Neural progenitor cell (in vitro differentiated cells): ENCODE measurements around the gene C15orf62. TPM values are rescaled to one million over a fixed set of nuclear protein-coding genes. Genes with fewer than 3 reads are reported as not detected.

Experiments
- DNase-seq: peaks from one replicate; pipeline ENCODE4 v3.0.0-alpha.2; 2016; ENCODE audit warnings: low spot score
- H2AFZ ChIP-seq: fragments of 200-600 bp; sonication (generic); replicated peaks from 2 replicates; pipeline ENCODE4 v1.6.1; 2016; ENCODE audit warnings: antibody characterized with exemption
- H3F3A ChIP-seq: fragments of 200-600 bp; sonication (generic); 2 replicates; pipeline ENCODE4 v1.6.1; 2016; ENCODE audit warnings: antibody characterized with exemption, low read depth
- H3K27ac ChIP-seq: fragments of 200-600 bp; sonication (generic); 2 replicates; pipeline ENCODE4 v1.5.1; 2016; ENCODE audit warnings: mild to moderate bottlenecking
- H3K27me3 ChIP-seq: fragments of 200-600 bp; sonication (generic); 2 replicates; pipeline ENCODE4 v1.6.1; 2016; ENCODE audit warnings: mild to moderate bottlenecking, moderate library complexity
- H3K36me3 ChIP-seq: fragments of 200-600 bp; sonication (generic); 2 replicates; pipeline ENCODE4 v1.5.1; 2016
- H3K4me1 ChIP-seq: fragments of 200-600 bp; sonication (generic); 2 replicates; pipeline ENCODE4 v1.6.1; 2016; ENCODE audit warnings: mixed run types
- H3K4me2 ChIP-seq: fragments of 200-600 bp; sonication (generic); 2 replicates; pipeline ENCODE4 v1.6.1; 2016
- H3K4me3 ChIP-seq: fragments of 200-600 bp; sonication (generic); 2 replicates; pipeline ENCODE4 v1.5.1; 2016
- H3K79me2 ChIP-seq: fragments of 200-600 bp; sonication (generic); 2 replicates; pipeline ENCODE4 v1.6.1; 2016; ENCODE audit warnings: low read depth
- H3K9ac ChIP-seq: fragments of 200-600 bp; sonication (generic); 2 replicates; pipeline ENCODE4 v1.6.1; 2016
- H3K9me3 ChIP-seq: fragments of 200-600 bp; sonication (generic); 2 replicates; pipeline ENCODE4 v1.5.1; 2016; ENCODE audit warnings: low read depth
- H4K20me1 ChIP-seq: fragments of 200-600 bp; sonication (generic); 2 replicates; pipeline ENCODE4 v1.6.1; 2016; ENCODE audit warnings: low read depth
- H3K27ac Mint-ChIP-seq: 3 replicates; pipeline ENCODE4 v1.8.0; 2021; ENCODE audit warnings: mixed read lengths
- H3K27me3 Mint-ChIP-seq: 2 replicates; pipeline ENCODE4 v1.8.0; 2022; ENCODE audit warnings: low read depth, mild to moderate bottlenecking, inconsistent platforms, moderate library complexity, mixed read lengths; ENCODE audit not compliant: insufficient read depth
- H3K36me3 Mint-ChIP-seq: 3 replicates; pipeline ENCODE4 v1.8.0; 2021; ENCODE audit warnings: mixed read lengths
- H3K4me1 Mint-ChIP-seq: 3 replicates; pipeline ENCODE4 v1.8.0; 2021; ENCODE audit warnings: mixed read lengths
- H3K4me3 Mint-ChIP-seq: 3 replicates; pipeline ENCODE4 v1.8.0; 2021; ENCODE audit warnings: mild to moderate bottlenecking, moderate library complexity, mixed read lengths
- H3K9me3 Mint-ChIP-seq: 3 replicates; pipeline ENCODE4 v1.8.0; 2020; ENCODE audit warnings: mixed read lengths
- CTCF ChIP-seq: fragments of 200-600 bp; sonication (generic); IDR thresholded peaks from 2 replicates; pipeline ENCODE4 v1.5.1; 2017; ENCODE audit warnings: antibody characterized with exemption, mild to moderate bottlenecking
- EZH2 ChIP-seq: fragments of 200-600 bp; sonication (generic); IDR thresholded peaks from 2 replicates; pipeline ENCODE4 v1.6.1; 2017; ENCODE audit warnings: antibody characterized with exemption, mild to moderate bottlenecking, moderate library complexity
- EZH2phosphoT487 ChIP-seq: fragments of 200-600 bp; sonication (generic); IDR thresholded peaks from 2 replicates; pipeline ENCODE4 v1.6.1; 2017; ENCODE audit warnings: antibody characterized with exemption
- total RNA-seq: library from RNA; depleted of rRNA; stranded (reverse); fragments of >200 nt; gene quantifications from 2 replicates; pipeline ENCODE4 v1.2.3, GENCODE V29; 2015; ENCODE audit warnings: low replicate concordance

The C15orf62 gene
- total RNA-seq, 1 donor from 2014 or later: not detected

GRCh38 chr15:40754883-40755811, 14.6 kb upstream of the C15orf62 start, which contains the start of gene RMDN3:
TSS of gene RMDN3 (minus strand) at chr15:40755254. CDS start at chr15:40754783, 471 bp downstream.
- H2AFZ ChIP-seq: peak within 1 kb of the TSS; percentile 87
- TF ChIP-seq CTCF (no peak), EZH2 (no peak), EZH2phosphoT487 (no peak)
- Mint-ChIP-seq H3K27ac (peak within 1 kb of the TSS; percentile 86), H3K27me3 (peaks cover 3% of the 10 kb centered on the region), H3K4me1 (peaks cover 28% of the 10 kb centered on the region), H3K9me3 (no peaks in the 10 kb centered on the region), H3K4me3 (peak within 1 kb of the TSS; percentile 92), H3K36me3 (no peaks in the 10 kb centered on the region)
- H3K36me3 ChIP-seq: peaks cover 2% of the 10 kb centered on the region
- peak within 1 kb of the TSS; percentile 85 for H3K4me2 ChIP-seq
- peaks cover 22% of the 10 kb centered on the region for H3K79me2 ChIP-seq
- no peaks in the 10 kb centered on the region for H3K9me3 ChIP-seq
- no peaks in the 10 kb centered on the region for H4K20me1 ChIP-seq
- no peaks in the 10 kb centered on the region for H3K27me3 ChIP-seq
- peak within 1 kb of the TSS; percentile 85 for H3K4me3 ChIP-seq
- H3K27ac ChIP-seq: peak within 1 kb of the TSS; percentile 80
- peaks cover 10% of the 10 kb centered on the region for H3F3A ChIP-seq
- H3K4me1 ChIP-seq: peaks cover 4% of the 10 kb centered on the region
- DNase-seq: peak; percentile 98
- H3K9ac ChIP-seq: peak within 1 kb of the TSS; percentile 80

GRCh38 chr15:40755812-40756208, 14.0 kb upstream of the C15orf62 start:
- no peaks in the 10 kb centered on the region for H3K9me3 Mint-ChIP-seq
- peaks cover 4% of the 10 kb centered on the region for H3K4me1 ChIP-seq
- no peaks in the 10 kb centered on the region for H3K9me3 ChIP-seq
- H3K4me3 Mint-ChIP-seq: peak overlapping the region; percentile 92
- no peaks in the 10 kb centered on the region for H3K27me3 ChIP-seq
- H3K27ac Mint-ChIP-seq: peak overlapping the region; percentile 86
- H4K20me1 ChIP-seq: no peaks in the 10 kb centered on the region
- no peak overlapping the region for H3K9ac ChIP-seq
- H3F3A ChIP-seq: peaks cover 10% of the 10 kb centered on the region
- H2AFZ ChIP-seq: peak overlapping the region; percentile 87
- DNase-seq: no peak
- peak overlapping the region; percentile 85 for H3K4me2 ChIP-seq
- H3K4me3 ChIP-seq: peak overlapping the region; percentile 85
- peaks cover 2% of the 10 kb centered on the region for H3K36me3 ChIP-seq
- peaks cover 22% of the 10 kb centered on the region for H3K79me2 ChIP-seq
- peaks cover 3% of the 10 kb centered on the region for H3K27me3 Mint-ChIP-seq
- TF ChIP-seq CTCF: no peak
- no peak for TF ChIP-seq EZH2phosphoT487
- TF ChIP-seq EZH2: no peak
- peaks cover 28% of the 10 kb centered on the region for H3K4me1 Mint-ChIP-seq
- peak overlapping the region; percentile 80 for H3K27ac ChIP-seq
- no peaks in the 10 kb centered on the region for H3K36me3 Mint-ChIP-seq

GRCh38 chr15:40756938-40757337, 12.8 kb upstream of the C15orf62 start:
- Mint-ChIP-seq H3K4me1 (peaks cover 28% of the 10 kb centered on the region), H3K36me3 (no peaks in the 10 kb centered on the region)
- no peak for TF ChIP-seq CTCF

More at GRCh38 chr15:40756938-40757337, 12.8 kb upstream of the C15orf62 start:
- Histone ChIP-seq H3K27me3 (no peaks in the 10 kb centered on the region), H2AFZ (no peak overlapping the region), H3K4me3 (no peak overlapping the region), H3K4me1 (peaks cover 4% of the 10 kb centered on the region), H3K27ac (no peak overlapping the region), H3F3A (peaks cover 10% of the 10 kb centered on the region), H3K9me3 (no peaks in the 10 kb centered on the region), H3K9ac (no peak overlapping the region), H3K36me3 (no peaks in the 10 kb centered on the region), H3K79me2 (peaks cover 22% of the 10 kb centered on the region), H3K4me2 (no peak overlapping the region), H4K20me1 (no peaks in the 10 kb centered on the region)
- peak overlapping the region; percentile 84 for H3K27ac Mint-ChIP-seq
- H3K4me3 Mint-ChIP-seq: peak overlapping the region; percentile 39
- H3K27me3 Mint-ChIP-seq: no peaks in the 10 kb centered on the region
- DNase-seq: no peak
- no peaks in the 10 kb centered on the region for H3K9me3 Mint-ChIP-seq
